ENCODE measurements around the gene CARS2.

The CARS2 gene

GRCh38 chr13:110597041-110597689, 108.8 kb downstream of the CARS2 start:
- no peaks in the 10 kb centered on the region for H3K27me3 ChIP-seq (ENCODE audit: control insufficient read depth in 1 of 2, insufficient read depth in 1 of 2, low read length in 2 of 2)
- peak overlapping the region in 1 of 2 experiments; percentile 2 for H3K23ac ChIP-seq (ENCODE audit: low read length in 2 of 2)
- no peak overlapping the region for H3K9ac ChIP-seq (ENCODE audit: low read length)
- no peak overlapping the region for H2AFZ ChIP-seq (ENCODE audit: low read depth, low read length)
- no peak overlapping the region for H3K4me2 ChIP-seq (ENCODE audit: low read length, poor library complexity, severe bottlenecking)
- H3K4ac ChIP-seq (ENCODE audit: low read depth in 1 of 2, low read length in 2 of 2): no peak overlapping the region
- peaks cover 4% of the 10 kb centered on the region for H3K4me1 ChIP-seq (ENCODE audit: control insufficient read depth, insufficient read depth, low read depth, low read length)
- WGBS: 80% methylated on average over 15 of the region's 16 CpGs
- H4K8ac ChIP-seq (ENCODE audit: low read length): peak overlapping the region; percentile 2
- H3K79me1 ChIP-seq (replicated peaks; ENCODE audit: low read length, poor library complexity, severe bottlenecking): no peaks in the 10 kb centered on the region
- no peak overlapping the region for H3K18ac ChIP-seq (ENCODE audit: low read depth in 1 of 2, low read length in 2 of 2)
- no peaks in the 10 kb centered on the region for H3K9me3 ChIP-seq (ENCODE audit: control insufficient read depth, low read length)
- DNase-seq: no peak
- H2AK5ac ChIP-seq (ENCODE audit: low read length, severe bottlenecking): no peak overlapping the region
- H2BK120ac ChIP-seq (ENCODE audit: low read depth, low read length): no peak overlapping the region
- H3K36me3 ChIP-seq (ENCODE audit: control insufficient read depth in 1 of 2, insufficient read depth in 2 of 2, low read depth in 1 of 2, low read length in 2 of 2): no peaks in the 10 kb centered on the region
- no peak overlapping the region for H3K14ac ChIP-seq (ENCODE audit: low read length in 2 of 2)
- H2BK5ac ChIP-seq (ENCODE audit: low read depth, low read length, poor library complexity, severe bottlenecking): no peak overlapping the region
- H4K91ac ChIP-seq (ENCODE audit: low read length): no peak overlapping the region
- no peak overlapping the region for H2BK12ac ChIP-seq (ENCODE audit: low read length in 2 of 2)
- H2BK15ac ChIP-seq (ENCODE audit: low read depth, poor library complexity, severe bottlenecking): no peak overlapping the region
- no peak overlapping the region for H3K4me3 ChIP-seq (ENCODE audit: insufficient read depth in 1 of 2, low read depth in 1 of 2, low read length in 2 of 2)
- H3K27ac ChIP-seq (ENCODE audit: low read length, poor library complexity, severe bottlenecking): no peak overlapping the region

GRCh38 chr13:110593430-110594130, 112.3 kb downstream of the CARS2 start:
- Histone ChIP-seq H3K27ac (ENCODE audit: low read length, poor library complexity, severe bottlenecking) (no peak overlapping the region), H3K4ac (ENCODE audit: low read depth in 1 of 2, low read length in 2 of 2) (no peak overlapping the region), H2AFZ (ENCODE audit: low read depth, low read length) (no peak overlapping the region), H2AK5ac (ENCODE audit: low read length, severe bottlenecking) (no peak overlapping the region), H3K4me1 (ENCODE audit: control insufficient read depth, insufficient read depth, low read depth, low read length) (peaks cover 2% of the 10 kb centered on the region), H4K8ac (ENCODE audit: low read length) (no peak overlapping the region), H3K18ac (ENCODE audit: low read depth in 1 of 2, low read length in 2 of 2) (no peak overlapping the region), H3K23ac (ENCODE audit: low read length in 2 of 2) (no peak overlapping the region), H2BK12ac (ENCODE audit: low read length in 2 of 2) (no peak overlapping the region), H4K91ac (ENCODE audit: low read length) (no peak overlapping the region), H3K27me3 (ENCODE audit: control insufficient read depth in 1 of 2, insufficient read depth in 1 of 2, low read length in 2 of 2) (no peaks in the 10 kb centered on the region), H3K36me3 (ENCODE audit: control insufficient read depth in 1 of 2, insufficient read depth in 2 of 2, low read depth in 1 of 2, low read length in 2 of 2) (no peaks in the 10 kb centered on the region), H3K14ac (ENCODE audit: low read length in 2 of 2) (no peak overlapping the region), H2BK120ac (ENCODE audit: low read depth, low read length) (no peak overlapping the region), H2BK5ac (ENCODE audit: low read depth, low read length, poor library complexity, severe bottlenecking) (no peak overlapping the region), H3K4me2 (ENCODE audit: low read length, poor library complexity, severe bottlenecking) (no peak overlapping the region), H2BK15ac (ENCODE audit: low read depth, poor library complexity, severe bottlenecking) (no peak overlapping the region), H3K4me3 (ENCODE audit: insufficient read depth in 1 of 2, low read depth in 1 of 2, low read length in 2 of 2) (no peak overlapping the region), H3K9ac (ENCODE audit: low read length) (no peak overlapping the region), H3K9me3 (ENCODE audit: control insufficient read depth, low read length) (no peaks in the 10 kb centered on the region), H3K79me1 (replicated peaks; ENCODE audit: low read length, poor library complexity, severe bottlenecking) (no peaks in the 10 kb centered on the region)
- WGBS: 93% methylated on average over 1 of the region's 6 CpGs
- DNase-seq: peak; percentile 73

- no peak overlapping the region for H3K4ac ChIP-seq (ENCODE audit: low read depth in 1 of 2, low read length in 2 of 2)
- no peaks in the 10 kb centered on the region for H3K9me3 ChIP-seq (ENCODE audit: control insufficient read depth, low read length)
- H2BK15ac ChIP-seq (ENCODE audit: low read depth, poor library complexity, severe bottlenecking): no peak overlapping the region
- H3K9ac ChIP-seq (ENCODE audit: low read length): no peak overlapping the region
- no peak overlapping the region for H3K4me2 ChIP-seq (ENCODE audit: low read length, poor library complexity, severe bottlenecking)
- H2AK5ac ChIP-seq (ENCODE audit: low read length, severe bottlenecking): no peak overlapping the region
- H2AFZ ChIP-seq (ENCODE audit: low read depth, low read length): no peak overlapping the region
- H3K18ac ChIP-seq (ENCODE audit: low read depth in 1 of 2, low read length in 2 of 2): no peak overlapping the region
- H4K91ac ChIP-seq (ENCODE audit: low read length): no peak overlapping the region
- H3K23ac ChIP-seq (ENCODE audit: low read length in 2 of 2): no peak overlapping the region
- H2BK5ac ChIP-seq (ENCODE audit: low read depth, low read length, poor library complexity, severe bottlenecking): no peak overlapping the region
- no peak overlapping the region for H3K27ac ChIP-seq (ENCODE audit: low read length, poor library complexity, severe bottlenecking)
- WGBS: 87% methylated on average over 2 of the region's 2 CpGs
- H2BK120ac ChIP-seq (ENCODE audit: low read depth, low read length): no peak overlapping the region
- H3K14ac ChIP-seq (ENCODE audit: low read length in 2 of 2): no peak overlapping the region
- H3K79me1 ChIP-seq (replicated peaks; ENCODE audit: low read length, poor library complexity, severe bottlenecking): no peaks in the 10 kb centered on the region
- H3K4me1 ChIP-seq (ENCODE audit: control insufficient read depth, insufficient read depth, low read depth, low read length): peaks cover 2% of the 10 kb centered on the region
- no peak overlapping the region for H4K8ac ChIP-seq (ENCODE audit: low read length)
- H3K36me3 ChIP-seq (ENCODE audit: control insufficient read depth in 1 of 2, insufficient read depth in 2 of 2, low read depth in 1 of 2, low read length in 2 of 2): no peaks in the 10 kb centered on the region
- no peak overlapping the region for H2BK12ac ChIP-seq (ENCODE audit: low read length in 2 of 2)
- DNase-seq: no peak
- no peak overlapping the region for H3K4me3 ChIP-seq (ENCODE audit: insufficient read depth in 1 of 2, low read depth in 1 of 2, low read length in 2 of 2)
- no peaks in the 10 kb centered on the region for H3K27me3 ChIP-seq (ENCODE audit: control insufficient read depth in 1 of 2, insufficient read depth in 1 of 2, low read length in 2 of 2)
Observed at GRCh38 chr13:110592665-110593064, 113.3 kb downstream of the CARS2 start.
